IPS-20b (cell line): ENCODE results near the gene PSPN.
"Not testable (repeated sequence)": the region's sequence is repeated elsewhere in the genome, so short reads cannot be mapped to it uniquely, and the experiment has no call there.

Experiments
- H3K27ac ChIP-seq: one replicate; pipeline ENCODE4 v1.5.1; 2013; ENCODE audit warnings: low read length
- H3K27me3 ChIP-seq: 2 replicates; pipeline ENCODE4 v1.6.1; 2013; ENCODE audit warnings: mild to moderate bottlenecking, low read length, inconsistent platforms; ENCODE audit not compliant: insufficient read depth
- H3K36me3 ChIP-seq: 2 replicates; pipeline ENCODE4 v1.6.1; 2013; ENCODE audit warnings: low read depth, mild to moderate bottlenecking, inconsistent platforms, low read length, moderate library complexity; ENCODE audit not compliant: insufficient read depth
- H3K4me1 ChIP-seq: 2 replicates; pipeline ENCODE4 v1.6.1; 2013; ENCODE audit warnings: mild to moderate bottlenecking, control low read depth, inconsistent platforms, low read length, moderate library complexity; ENCODE audit not compliant: insufficient read depth
- H3K4me3 ChIP-seq: 2 replicates; pipeline ENCODE4 v1.5.1; 2013; ENCODE audit warnings: mild to moderate bottlenecking, low read length, inconsistent platforms
- H3K9ac ChIP-seq: 2 replicates; pipeline ENCODE4 v1.6.1; 2013; ENCODE audit warnings: low read depth, mild to moderate bottlenecking, inconsistent platforms, low read length, moderate library complexity
- H3K9me3 ChIP-seq: 2 replicates; pipeline ENCODE4 v1.6.1; 2013; ENCODE audit warnings: mild to moderate bottlenecking, low read depth, low read length, inconsistent platforms; ENCODE audit not compliant: insufficient read depth

PSPN gene

DNA sequence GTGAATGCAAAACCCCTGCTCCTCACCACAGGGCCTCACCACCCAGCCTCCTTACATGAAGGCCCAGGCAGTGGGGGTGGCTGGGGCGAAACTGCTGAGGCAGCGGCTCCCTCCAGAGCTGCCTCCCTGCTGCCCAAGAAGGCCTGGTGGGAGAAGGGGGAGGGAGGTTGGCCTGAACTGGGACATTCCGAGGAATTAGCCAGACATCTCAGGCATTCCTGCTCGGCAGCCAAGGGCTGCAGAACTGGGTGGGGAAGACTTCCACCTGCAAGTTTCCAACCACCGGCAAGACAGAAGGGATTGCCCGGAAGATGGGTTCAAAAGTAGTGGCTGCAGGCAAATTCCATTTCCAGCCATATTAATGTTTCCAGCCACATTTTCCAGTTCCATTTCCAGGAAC lies 2.3 kb upstream of the PSPN start:
- Histone ChIP-seq H3K4me3 (no peak overlapping the region), H3K9me3 (no peaks in the 10 kb centered on the region), H3K4me1 (no peaks in the 10 kb centered on the region), H3K9ac (no peak overlapping the region), H3K27ac (no peak overlapping the region), H3K36me3 (peaks cover 46% of the 10 kb centered on the region), H3K27me3 (no peaks in the 10 kb centered on the region)

GRCh38 chr19:6376512-6377190 lies 918 bp upstream of the PSPN start:
- H3K27me3 ChIP-seq, result no peaks in the 10 kb centered on the region
- no peaks in the 10 kb centered on the region for H3K9me3 ChIP-seq
- H3K27ac ChIP-seq, result no peak overlapping the region
- H3K36me3 ChIP-seq, result peaks cover 34% of the 10 kb centered on the region
- no peak overlapping the region for H3K4me3 ChIP-seq
- no peak overlapping the region for H3K9ac ChIP-seq
- H3K4me1 ChIP-seq, result no peaks in the 10 kb centered on the region

- H3K9ac ChIP-seq, result no peak overlapping the region
- no peaks in the 10 kb centered on the region for H3K27me3 ChIP-seq
- no peaks in the 10 kb centered on the region for H3K4me1 ChIP-seq
- H3K36me3 ChIP-seq, result peaks cover 16% of the 10 kb centered on the region
- no peak overlapping the region for H3K27ac ChIP-seq
- no peaks in the 10 kb centered on the region for H3K9me3 ChIP-seq
- no peak overlapping the region for H3K4me3 ChIP-seq
Observed at GRCh38 chr19:6374711-6375410, 872 bp downstream of the PSPN start.

DNA sequence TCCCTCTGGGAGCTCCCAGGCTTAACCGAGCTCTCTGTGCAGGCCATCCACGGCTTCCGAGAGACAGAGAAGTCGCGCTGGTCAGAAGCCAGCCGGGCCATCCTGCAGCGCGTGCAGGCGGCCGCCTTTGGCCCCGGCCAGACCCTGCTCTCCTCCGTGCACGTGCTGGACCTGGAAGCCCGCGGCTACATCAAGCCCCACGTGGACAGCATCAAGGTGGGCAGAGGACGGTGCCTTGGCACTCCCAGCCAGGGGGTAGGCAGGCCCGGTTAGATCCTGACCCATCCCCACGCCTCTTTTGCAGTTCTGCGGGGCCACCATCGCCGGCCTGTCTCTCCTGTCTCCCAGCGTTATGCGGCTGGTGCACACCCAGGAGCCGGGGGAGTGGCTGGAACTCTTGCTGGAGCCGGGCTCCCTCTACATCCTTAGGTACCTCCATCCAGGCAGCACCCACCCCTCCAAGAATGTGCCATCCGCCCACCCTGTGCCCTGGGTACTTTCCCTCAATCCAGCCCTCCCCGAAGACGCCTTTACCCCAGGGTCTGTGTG lies 1.5 kb downstream of the PSPN start:
- H3K4me3 ChIP-seq, result peak overlapping the region; percentile 60
- no peaks in the 10 kb centered on the region for H3K27me3 ChIP-seq
- peaks cover 10% of the 10 kb centered on the region for H3K36me3 ChIP-seq
- peak overlapping the region; percentile 81 for H3K27ac ChIP-seq
- H3K9ac ChIP-seq, result peak overlapping the region; percentile 67; the same call in 1 of the 2 replicates
- H3K4me1 ChIP-seq, result no peaks in the 10 kb centered on the region
- H3K9me3 ChIP-seq, result no peaks in the 10 kb centered on the region

DNA sequence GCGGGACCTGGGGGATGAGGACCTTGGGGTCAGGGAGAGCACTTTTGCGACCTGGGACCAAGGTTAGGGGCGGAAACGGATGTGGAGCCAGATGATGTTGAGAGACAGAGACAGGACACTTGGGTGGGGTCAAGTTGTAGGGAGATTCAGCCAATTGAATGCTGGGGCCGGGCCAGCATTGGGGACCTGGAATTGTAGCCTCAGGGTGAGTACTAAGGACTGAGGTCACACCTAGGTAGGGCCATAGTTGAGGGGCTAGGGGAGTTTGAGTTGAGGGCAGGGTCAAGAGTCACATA lies 2.0 kb downstream of the PSPN start:
- no peaks in the 10 kb centered on the region for H3K27me3 ChIP-seq
- peak overlapping the region; percentile 81 for H3K27ac ChIP-seq
- H3K9ac ChIP-seq, result peak overlapping the region; percentile 67; the same call in 1 of the 2 replicates
- peak overlapping the region; percentile 60 for H3K4me3 ChIP-seq
- H3K9me3 ChIP-seq, result no peaks in the 10 kb centered on the region
- H3K36me3 ChIP-seq, result peaks cover 8% of the 10 kb centered on the region
- H3K4me1 ChIP-seq, result no peaks in the 10 kb centered on the region

- H3K27ac ChIP-seq, result peak overlapping the region; percentile 85
- H3K4me1 ChIP-seq, result no peaks in the 10 kb centered on the region
- peaks cover 14% of the 10 kb centered on the region for H3K36me3 ChIP-seq
- H3K9ac ChIP-seq, result peak overlapping the region; percentile 89; the same call in 1 of the 2 replicates
- H3K27me3 ChIP-seq, result no peaks in the 10 kb centered on the region
- peak overlapping the region; percentile 86 for H3K4me3 ChIP-seq
- no peaks in the 10 kb centered on the region for H3K9me3 ChIP-seq
Observed at GRCh38 chr19:6373096-6373812, 2.5 kb downstream of the PSPN start.

DNA sequence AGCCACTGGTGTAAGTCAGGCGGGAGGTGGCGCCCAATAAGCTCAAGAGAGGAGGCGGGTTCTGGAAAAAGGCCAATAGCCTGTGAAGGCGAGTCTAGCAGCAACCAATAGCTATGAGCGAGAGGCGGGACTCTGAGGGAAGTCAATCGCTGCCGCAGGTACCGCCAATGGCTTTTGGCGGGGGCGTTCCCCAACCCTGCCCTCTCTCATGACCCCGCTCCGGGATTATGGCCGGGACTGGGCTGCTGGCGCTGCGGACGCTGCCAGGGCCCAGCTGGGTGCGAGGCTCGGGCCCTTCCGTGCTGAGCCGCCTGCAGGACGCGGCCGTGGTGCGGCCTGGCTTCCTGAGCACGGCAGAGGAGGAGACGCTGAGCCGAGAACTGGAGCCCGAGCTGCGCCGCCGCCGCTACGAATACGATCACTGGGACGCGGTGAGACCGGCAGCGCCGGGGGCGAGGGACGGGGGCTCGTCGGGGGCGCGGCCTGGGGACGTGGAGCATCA lies 3.1 kb downstream of the PSPN start, which contains the start of gene ALKBH7:
Gene ALKBH7, plus strand, starts transcription at position 201 of the 502 bp plus-strand sequence. Its CDS starts 27 bp downstream, at position 228.
- Histone ChIP-seq H3K4me3 (peak within 1 kb of the TSS; percentile 86), H3K27ac (peak within 1 kb of the TSS; percentile 85), H3K4me1 (no peaks in the 10 kb centered on the region), H3K36me3 (peaks cover 20% of the 10 kb centered on the region), H3K27me3 (no peaks in the 10 kb centered on the region), H3K9me3 (no peaks in the 10 kb centered on the region), H3K9ac (peak within 1 kb of the TSS; percentile 89; the same call in 1 of the 2 replicates)

DNA sequence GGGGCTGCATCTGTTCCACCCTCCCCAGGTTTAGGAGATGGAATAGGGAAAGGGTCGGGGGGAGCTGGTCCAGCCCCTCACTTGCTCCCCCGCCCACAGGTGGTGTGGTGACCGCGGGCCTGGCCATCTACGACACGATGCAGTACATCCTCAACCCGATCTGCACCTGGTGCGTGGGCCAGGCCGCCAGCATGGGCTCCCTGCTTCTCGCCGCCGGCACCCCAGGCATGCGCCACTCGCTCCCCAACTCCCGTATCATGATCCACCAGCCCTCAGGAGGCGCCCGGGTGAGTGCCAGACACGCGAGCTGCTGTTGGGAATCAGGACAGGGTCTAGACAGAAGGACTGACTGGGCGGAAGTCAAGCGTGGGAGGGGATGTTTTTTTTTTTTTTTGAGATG lies 11.4 kb downstream of the PSPN start:
- H3K4me1 ChIP-seq, result peaks cover 4% of the 10 kb centered on the region; the same call in 1 of the 2 replicates
- no peaks in the 10 kb centered on the region for H3K9me3 ChIP-seq
- H3K27ac ChIP-seq, result no peak overlapping the region
- no peaks in the 10 kb centered on the region for H3K27me3 ChIP-seq
- H3K4me3 ChIP-seq, result no peak overlapping the region
- peaks cover 41% of the 10 kb centered on the region for H3K36me3 ChIP-seq
- no peak overlapping the region for H3K9ac ChIP-seq

- Histone ChIP-seq H3K9ac (peak overlapping the region; percentile 80; the same call in 1 of the 2 replicates), H3K4me1 (peaks cover 4% of the 10 kb centered on the region; the same call in 1 of the 2 replicates), H3K4me3 (peak overlapping the region; percentile 85), H3K36me3 (peaks cover 24% of the 10 kb centered on the region), H3K27ac (no peak overlapping the region), H3K9me3 (no peaks in the 10 kb centered on the region), H3K27me3 (no peaks in the 10 kb centered on the region)
Observed at GRCh38 chr19:6362351-6362801, 13.4 kb downstream of the PSPN start.

DNA sequence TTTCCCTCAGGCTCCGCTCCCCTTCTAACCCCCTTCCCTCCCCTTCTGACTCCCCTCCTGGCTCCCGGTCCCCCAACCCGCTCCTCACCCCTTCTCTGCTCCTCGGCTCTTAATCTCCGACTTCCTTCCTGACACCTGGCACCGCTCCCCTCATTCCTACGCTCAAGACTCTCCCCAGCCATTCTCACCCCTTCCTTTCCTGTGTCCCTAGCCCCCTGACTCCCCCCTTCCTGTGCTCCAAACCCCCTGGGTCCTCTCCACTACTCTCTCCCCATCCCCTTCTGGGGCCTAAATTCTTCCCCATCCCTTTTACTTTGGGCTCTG lies 13.7 kb downstream of the PSPN start:
- Histone ChIP-seq H3K9me3 (no peaks in the 10 kb centered on the region), H3K27ac (no peak overlapping the region), H3K36me3 (peaks cover 20% of the 10 kb centered on the region), H3K4me1 (peaks cover 4% of the 10 kb centered on the region; the same call in 1 of the 2 replicates), H3K27me3 (no peaks in the 10 kb centered on the region), H3K4me3 (peak overlapping the region; percentile 85), H3K9ac (peak overlapping the region; percentile 80)

- H3K9ac ChIP-seq, H3K27ac ChIP-seq, H3K4me1 ChIP-seq, H3K27me3 ChIP-seq, H3K9me3 ChIP-seq: not testable (repeated sequence)
- H3K4me3 ChIP-seq, result peak overlapping the region; percentile 85; the same call in 1 of the 2 replicates
- H3K36me3 ChIP-seq, result peaks cover 11% of the 10 kb centered on the region
Observed at GRCh38 chr19:6360857-6361216, 14.9 kb downstream of the PSPN start.
